Measurements from ENCODE around the gene TRPM5.

DNA sequence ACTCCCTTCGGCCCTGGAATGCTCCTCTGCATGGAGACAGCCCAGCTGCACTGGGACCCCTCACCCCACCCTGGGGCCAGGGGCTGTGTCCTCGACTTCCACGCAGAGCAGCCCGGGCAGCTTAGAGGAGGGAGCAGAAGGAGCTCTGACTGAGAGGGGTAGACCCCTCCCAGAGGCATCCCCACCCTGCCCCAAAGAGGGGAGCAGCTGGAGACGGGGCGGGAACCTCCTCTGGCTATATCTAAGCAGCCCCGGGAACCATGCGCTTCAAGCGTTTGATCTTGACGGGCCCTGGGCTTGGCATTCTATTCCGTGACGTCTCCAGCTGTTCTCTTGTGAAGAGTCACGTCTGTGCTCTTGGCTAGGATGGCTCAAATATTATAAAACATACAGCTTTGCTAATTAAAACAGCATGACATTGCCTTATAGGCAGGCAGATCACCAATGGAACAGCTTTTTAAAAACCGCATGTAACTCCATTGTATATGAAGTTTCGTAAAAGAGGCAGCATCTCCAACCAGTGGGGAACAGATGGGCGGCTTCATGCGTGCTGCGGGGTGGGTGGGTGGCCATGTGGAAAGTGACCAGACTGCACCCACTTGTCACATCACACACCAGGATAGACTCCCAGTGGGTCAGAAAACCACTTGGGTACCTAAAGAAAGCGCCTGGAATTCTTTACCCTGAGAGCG lies 8.2 kb upstream of the TRPM5 start:
- TF ChIP-seq, protein P1, sequence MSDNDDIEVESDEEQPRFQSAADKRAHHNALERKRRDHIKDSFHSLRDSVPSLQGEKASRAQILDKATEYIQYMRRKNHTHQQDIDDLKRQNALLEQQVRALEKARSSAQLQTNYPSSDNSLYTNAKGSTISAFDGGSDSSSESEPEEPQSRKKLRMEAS (CRISPR knock-in tag; IDR thresholded peaks at IDR 0.05), result no peak
- TF ChIP-seq, protein P2, sequence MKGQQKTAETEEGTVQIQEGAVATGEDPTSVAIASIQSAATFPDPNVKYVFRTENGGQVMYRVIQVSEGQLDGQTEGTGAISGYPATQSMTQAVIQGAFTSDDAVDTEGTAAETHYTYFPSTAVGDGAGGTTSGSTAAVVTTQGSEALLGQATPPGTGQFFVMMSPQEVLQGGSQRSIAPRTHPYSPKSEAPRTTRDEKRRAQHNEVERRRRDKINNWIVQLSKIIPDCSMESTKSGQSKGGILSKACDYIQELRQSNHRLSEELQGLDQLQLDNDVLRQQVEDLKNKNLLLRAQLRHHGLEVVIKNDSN (CRISPR knock-in tag; IDR thresholded peaks at IDR 0.05), result no peak
- TF ChIP-seq, protein P3, sequence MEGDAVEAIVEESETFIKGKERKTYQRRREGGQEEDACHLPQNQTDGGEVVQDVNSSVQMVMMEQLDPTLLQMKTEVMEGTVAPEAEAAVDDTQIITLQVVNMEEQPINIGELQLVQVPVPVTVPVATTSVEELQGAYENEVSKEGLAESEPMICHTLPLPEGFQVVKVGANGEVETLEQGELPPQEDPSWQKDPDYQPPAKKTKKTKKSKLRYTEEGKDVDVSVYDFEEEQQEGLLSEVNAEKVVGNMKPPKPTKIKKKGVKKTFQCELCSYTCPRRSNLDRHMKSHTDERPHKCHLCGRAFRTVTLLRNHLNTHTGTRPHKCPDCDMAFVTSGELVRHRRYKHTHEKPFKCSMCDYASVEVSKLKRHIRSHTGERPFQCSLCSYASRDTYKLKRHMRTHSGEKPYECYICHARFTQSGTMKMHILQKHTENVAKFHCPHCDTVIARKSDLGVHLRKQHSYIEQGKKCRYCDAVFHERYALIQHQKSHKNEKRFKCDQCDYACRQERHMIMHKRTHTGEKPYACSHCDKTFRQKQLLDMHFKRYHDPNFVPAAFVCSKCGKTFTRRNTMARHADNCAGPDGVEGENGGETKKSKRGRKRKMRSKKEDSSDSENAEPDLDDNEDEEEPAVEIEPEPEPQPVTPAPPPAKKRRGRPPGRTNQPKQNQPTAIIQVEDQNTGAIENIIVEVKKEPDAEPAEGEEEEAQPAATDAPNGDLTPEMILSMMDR (IDR thresholded peaks at IDR 0.05), result no peak

All from WTC11 (cell line).